HL-60/S4 treated with phorbol 12-myristate 13-acetate at 8.2 ng/mL for 4 days and 3 days (cell line): ENCODE results near the gene HS6ST3.
"Not testable (repeated sequence)": the region's sequence is repeated elsewhere in the genome, so short reads cannot be mapped to it uniquely, and the experiment has no call there.

ENCODE experiments used
- in situ Hi-C: fragments of 300-500 bp; cut with MboI; formaldehyde crosslinking; loops from 2 replicates; pipeline ENCODE4 v1.15.0; 2022; ENCODE audit warnings: low sequenced_read_pairs

The HS6ST3 gene

DNA sequence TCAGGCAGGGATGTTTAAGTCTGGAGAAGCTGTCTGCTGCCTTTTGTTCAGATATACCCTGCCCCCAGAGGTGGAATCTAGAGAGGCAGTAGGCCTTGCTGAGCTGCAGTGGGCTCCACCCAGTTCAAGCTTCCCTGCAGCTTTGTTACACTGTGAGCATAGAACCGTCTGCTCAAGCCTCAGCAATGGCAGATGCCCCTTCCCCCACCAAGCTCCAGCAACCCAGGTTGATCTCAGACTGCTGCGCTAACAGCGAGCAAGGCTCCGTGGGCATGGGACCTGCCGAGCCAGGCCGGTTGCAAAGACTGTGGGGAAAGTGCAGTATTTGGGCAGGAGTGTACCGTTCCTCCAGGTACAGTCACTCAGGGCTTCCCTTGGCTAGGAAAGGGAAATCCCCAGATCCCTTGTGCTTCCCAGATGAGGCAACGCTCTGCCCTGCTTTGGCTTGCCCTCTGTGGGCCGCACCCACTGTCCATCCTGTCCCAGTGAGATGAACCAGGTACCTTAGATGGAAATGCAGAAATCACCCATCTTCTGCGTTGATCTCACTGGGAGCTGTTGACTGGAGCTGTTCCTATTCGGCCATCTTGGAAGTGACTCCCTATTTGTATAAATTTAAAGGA, 434.6 kb downstream of the HS6ST3 start:
- in situ Hi-C loops, result not testable (repeated sequence)

DNA sequence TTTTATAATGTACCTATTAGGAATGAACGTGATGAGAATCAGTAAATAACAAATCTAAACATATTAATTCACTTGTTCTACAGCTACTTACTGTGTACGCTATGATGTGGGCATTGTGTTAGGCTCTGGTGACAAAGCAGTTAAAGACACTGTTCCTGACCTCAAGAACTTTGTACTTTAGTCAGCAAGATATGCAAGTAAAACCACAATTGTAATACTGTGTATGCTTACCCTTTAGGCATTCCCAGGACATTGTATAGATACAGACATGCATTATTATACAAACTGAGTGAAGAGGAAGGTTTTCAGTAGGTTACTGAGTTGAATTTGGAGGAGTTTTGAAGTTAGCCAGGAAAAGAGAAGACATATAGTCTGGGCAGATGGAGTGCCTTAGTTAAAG, 435.8 kb downstream of the HS6ST3 start:
- in situ Hi-C loops, result no loop called here

DNA sequence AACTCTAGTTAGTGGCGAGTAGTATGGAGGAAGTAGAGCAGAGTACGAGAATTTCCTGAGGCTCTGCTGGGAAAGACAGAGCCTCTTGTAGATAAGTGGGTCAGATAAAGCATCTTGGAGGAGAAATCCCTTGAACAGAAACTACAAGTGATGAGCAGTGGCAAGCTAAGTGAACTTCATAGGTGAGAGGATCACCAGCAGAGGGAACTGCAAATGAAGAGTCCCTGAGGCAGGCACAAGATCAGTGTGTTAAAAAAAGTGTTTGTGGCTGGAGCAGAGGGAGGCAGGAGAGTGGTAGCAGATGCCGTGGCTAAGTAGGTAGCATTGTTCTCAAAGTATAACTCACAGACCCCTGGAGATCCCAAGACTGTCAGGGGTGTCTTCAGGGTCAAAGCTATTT, 437.6 kb downstream of the HS6ST3 start:
- in situ Hi-C loops, result no loop called here

DNA sequence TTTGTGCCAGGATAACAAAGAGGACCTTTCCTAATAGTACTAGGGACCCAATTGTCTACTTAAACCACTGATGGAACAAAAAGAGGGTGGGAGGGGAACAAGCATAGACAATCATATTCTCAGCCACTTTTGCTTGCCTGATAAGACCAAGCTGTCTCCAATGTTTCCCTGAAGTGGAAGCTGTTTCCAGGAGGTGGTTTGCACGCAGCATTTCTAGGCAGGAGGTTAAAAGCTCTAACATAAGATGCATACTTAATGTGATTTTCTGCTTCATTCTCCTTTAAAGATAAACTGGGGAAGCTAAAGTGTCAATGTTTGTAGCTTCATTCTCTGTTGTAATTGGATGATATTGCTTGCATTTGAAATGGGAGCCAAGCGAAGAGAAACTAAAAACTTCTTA, 442.9 kb downstream of the HS6ST3 start:
- in situ Hi-C loops, result no loop called here

DNA sequence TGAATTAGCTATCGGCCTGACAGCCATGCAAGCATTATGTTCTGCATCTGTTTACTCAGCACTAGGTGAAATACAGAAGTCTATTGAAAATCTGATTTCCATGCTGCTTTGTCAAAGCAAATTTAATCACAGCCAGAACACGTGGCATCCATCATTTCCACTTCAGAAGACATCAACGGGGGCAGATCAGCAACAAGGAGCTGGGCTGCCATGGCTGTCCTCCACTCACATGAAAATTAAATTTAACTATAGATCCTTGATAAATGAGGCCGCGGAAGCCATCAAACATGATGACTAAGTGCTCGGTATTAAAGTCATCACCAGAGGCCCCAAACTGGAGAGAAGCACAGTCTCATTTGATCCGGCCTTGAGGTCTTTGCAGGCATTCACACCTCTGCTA, 443.5 kb downstream of the HS6ST3 start:
- in situ Hi-C loops, result no loop called here

DNA sequence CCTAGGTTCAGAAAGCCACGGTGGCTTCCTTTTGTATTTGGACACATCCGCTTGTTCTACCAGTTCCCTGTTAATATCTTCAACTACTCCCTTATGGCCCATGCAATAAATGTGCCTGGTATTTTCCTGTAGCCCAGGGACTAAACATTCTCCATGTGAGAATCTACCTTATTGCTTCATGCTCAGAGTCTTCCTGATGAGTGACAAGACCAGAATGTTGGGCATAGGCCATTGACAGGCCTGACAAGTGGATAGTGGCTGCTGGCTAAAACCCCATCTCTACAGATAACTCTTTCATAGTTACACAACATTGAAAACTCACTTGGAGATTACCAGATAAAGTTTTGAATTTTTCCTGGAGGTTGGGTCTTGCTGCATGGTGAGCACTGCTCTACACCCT, 449.9 kb downstream of the HS6ST3 start:
- in situ Hi-C loops, result no loop called here

DNA sequence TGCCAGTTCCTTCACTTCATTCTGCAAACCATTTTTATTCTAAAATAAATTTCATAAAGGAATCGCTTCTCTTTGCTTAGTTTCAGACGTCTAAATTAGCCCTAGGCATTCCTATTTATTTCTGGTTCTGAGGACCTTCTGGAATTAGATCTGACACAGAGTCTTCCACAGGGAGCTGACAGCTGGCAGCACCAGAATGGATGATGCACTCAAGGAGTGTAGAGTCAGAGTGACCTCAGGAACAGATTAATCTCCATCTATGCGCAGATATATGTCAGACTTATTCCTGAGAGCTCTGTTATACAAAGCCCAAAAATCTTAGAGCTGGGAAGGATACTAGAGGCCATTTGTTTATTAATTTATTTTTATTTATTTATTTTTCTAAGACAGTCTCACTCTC, 450.8 kb downstream of the HS6ST3 start:
- in situ Hi-C loops, result no loop called here

DNA sequence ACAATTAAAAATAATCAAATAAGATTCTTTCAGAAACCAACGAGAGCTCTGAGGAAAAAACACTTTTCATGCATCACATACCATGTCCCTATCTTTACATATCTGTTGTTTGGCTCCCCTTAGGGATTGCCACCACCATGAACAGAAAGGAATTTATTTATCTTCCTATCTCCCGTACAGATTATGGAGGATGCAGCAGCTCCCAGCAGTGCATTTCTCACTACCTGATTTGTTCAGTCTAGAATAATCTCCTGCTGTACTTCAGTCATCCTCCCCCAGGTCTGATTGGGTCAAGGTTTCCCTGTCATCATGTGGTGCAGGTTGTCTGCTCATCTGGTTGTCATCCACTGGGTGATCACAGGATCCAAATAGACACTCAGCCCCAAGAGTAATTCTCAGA, 453.1 kb downstream of the HS6ST3 start:
- in situ Hi-C loops, result no loop called here

DNA sequence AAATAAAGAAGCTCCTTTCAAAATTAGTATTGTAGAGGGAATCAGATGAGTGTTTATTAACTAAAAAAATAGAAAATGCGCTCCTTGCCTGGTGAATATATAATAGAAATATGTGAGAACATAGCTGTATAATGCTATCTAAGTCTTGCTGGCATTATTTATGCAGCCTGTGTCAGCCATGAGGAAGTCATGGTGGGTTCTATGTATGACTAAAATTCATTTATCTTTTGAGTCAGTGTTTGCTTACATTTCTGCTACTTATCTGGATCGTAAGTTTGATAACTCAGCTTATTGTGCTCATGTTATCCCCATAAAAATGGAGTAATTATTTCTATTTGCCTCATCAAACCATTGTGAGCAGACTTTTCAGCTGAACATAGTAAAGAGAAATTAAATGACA, 455.1 kb downstream of the HS6ST3 start:
- in situ Hi-C loops, result no loop called here

DNA sequence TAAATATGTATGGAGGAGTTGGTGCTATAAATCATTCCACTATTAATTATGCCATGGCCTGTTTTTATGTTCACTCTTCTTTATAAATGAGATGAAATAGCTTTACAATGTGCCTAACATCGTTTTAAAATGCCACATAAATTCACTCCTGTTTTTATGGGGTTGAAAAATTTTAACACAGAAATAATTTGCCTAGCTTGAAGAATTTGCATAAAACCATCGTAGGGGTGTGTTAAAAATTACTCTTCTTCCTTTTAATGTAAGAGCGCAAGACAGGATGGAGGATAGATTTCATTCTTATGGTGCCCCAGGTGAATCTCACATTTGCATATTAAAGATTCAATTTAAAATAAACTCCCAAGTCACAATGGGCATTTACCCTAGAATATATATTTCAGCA, 456.6 kb downstream of the HS6ST3 start:
- in situ Hi-C loops, result no loop called here

DNA sequence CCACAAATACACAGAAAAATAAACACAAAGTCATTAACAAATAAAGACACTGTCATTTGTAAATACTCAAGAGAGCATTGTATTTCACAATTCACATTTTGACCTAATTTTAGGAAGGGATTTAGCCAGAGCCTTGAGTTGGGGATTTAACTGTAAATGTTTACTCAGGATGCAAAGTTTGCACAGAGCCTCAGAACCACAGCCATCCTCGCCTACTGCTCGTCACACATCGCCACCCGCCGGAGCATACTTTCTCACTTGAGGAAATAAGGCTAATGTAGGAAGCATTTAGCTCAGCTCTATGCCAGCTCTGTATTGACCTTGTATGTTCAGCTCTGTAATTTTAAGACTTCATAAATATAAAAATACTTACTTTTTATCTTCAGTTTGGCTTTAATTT, 461.6 kb downstream of the HS6ST3 start:
- in situ Hi-C loops, result no loop called here

DNA sequence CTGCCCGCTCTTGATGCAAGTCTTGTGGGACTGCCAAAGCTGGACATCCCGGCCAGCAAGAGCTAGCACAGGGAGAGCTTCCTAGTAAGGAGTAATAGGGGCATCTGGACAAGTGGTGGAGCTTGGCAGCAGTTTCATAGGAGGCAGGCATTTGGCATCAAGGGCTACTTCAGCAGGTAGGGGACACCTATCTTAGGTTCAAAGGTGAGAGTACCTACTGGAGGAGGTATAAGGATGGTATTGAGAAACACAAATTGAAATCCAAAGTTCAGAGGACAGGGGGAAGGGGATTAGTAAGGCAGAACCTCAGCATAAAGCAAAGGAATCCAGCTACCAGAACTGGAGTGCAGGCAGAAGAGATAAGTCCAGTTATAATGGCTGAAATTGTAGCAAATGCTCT, 462.7 kb downstream of the HS6ST3 start:
- in situ Hi-C loops, result no loop called here

DNA sequence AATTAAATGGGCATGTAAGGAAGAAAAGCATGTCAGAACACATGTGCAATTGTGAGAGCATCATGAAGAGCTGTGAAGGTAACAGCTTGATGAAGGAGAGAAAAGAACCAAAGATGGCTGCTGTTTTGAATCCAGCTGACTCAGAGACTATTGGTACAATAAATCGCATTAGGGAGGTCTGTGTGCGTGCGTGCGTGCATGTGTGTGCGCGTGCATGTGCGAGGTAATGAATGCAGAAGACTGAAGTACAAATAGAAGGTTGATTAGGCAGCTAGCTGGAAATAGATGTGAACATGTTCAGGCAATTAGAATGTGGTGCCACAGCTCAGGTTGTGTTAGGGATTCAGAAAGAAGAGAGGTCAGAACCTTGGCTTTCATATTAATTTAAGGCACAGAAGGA, 463.9 kb downstream of the HS6ST3 start:
- in situ Hi-C loops, result no loop called here

DNA sequence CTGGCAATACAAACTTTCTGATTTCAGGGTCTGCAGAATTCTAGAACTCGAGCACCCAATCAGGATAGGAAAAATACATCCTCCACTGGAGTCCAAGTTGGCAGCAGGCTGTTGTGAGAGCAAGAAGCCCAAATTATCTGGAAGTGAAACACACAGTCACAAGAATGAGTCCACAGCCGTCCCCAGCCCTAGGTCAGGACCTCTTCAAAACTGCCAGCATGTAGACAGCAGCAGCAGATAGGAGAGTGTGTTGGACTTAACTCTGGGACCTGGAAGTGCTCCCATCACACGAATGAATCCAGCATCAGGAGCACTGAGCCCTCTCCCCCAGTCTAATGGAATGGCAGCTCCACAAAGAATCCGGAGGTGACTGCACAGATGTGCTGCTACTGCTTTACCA, 483.7 kb downstream of the HS6ST3 start:
- in situ Hi-C loops, result no loop called here

DNA sequence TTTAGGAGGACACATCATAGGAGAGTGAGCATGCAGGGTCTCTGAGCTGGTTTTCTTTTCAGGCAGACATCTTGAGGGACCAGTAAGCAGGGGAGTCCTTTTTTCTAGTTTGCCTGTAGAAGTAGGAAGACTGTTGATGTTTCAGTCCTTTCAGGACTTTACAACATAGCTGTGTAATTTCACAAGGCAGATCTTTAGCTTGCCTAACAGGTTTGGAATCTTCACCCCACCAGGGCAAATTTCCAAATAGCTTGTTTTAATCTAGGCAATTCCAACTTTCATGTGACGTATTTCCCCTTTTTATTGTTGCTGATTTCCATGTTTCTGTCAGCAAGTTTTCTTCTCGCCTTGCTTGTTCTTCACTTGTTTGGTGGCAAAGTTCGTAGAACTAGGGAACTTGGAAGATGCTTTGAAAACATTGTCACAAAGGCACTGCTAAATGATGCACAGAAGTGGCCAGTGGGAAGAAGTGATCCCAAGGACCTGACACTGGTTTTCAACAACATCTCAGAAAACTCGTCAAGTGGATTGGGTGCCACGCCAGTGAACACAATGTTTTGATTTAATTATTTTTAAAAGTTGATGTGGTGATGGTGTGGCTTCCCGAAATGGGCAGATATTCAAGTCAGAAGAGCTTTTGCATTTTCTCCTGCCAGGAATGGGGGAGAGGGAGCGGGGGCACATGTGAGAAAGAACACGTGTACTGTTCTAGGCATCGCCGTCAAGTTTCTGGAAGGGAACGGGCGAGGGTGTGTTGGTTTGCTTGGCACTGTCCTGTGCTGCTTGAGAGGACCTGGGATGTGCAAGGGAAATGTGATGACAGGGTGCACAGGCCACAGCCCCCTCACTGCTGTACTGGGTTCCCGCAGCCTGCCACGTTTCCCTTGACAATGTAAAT, 485.8 kb downstream of the HS6ST3 start:
- in situ Hi-C loops, result no loop called here

DNA sequence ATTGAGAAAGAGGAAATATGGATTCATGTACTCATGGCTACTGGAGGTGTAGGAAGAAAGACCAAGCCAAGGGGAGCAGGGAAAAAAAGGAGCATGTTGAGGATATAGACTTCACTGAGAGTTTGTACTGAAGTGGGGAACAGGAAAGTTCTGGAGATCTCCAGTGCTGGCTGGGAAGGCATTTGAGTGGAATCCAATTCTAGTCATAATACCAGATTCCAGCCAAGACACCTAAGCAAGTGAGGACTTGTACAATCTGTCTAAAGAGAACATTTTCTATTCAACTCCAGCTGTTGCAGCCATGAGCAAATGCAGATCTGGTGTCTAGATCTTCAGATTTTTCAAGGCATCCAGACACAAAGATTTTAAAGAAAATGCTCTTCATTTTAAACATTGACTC, 491.8 kb downstream of the HS6ST3 start:
- in situ Hi-C loops, result no loop called here

DNA sequence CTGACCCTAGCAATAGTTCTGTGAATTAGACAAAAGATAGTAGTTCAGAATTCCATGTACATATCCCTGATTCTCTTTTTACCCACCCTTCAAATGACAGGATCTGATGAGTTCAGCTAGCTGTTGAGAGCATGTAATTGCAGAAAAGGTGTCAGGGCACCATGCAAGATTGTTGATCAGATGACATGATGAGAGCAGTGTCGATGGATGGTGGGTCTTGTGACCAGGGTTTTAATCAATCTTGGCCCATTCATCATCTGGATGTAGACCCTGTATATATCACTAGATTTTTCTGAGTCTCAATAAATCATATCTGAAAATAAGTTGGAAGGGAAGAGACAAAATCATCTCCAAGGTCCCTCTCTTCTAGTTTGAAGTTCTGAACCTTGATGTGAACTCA, 525.3 kb downstream of the HS6ST3 start:
- in situ Hi-C loops, result no loop called here

DNA sequence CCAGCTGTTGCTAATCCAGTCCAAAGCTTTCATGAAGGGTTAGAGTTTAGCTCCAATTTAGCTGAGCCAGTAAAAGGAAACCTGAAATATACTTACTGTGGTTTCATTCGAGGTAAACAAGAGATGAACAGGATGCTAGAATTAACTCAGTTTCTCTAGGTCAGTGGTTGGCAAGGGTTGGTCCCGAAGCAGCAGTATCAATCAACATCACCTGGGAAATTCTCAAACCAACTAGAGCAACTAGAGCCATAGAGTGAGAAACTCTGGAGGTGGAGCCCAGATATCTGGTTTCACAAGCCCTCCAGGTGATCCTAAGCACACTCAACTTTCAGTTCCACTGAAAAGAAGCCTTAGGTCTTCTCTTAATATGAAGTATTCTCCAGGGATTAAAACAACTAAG, 527.6 kb downstream of the HS6ST3 start:
- in situ Hi-C loops, result no loop called here

DNA sequence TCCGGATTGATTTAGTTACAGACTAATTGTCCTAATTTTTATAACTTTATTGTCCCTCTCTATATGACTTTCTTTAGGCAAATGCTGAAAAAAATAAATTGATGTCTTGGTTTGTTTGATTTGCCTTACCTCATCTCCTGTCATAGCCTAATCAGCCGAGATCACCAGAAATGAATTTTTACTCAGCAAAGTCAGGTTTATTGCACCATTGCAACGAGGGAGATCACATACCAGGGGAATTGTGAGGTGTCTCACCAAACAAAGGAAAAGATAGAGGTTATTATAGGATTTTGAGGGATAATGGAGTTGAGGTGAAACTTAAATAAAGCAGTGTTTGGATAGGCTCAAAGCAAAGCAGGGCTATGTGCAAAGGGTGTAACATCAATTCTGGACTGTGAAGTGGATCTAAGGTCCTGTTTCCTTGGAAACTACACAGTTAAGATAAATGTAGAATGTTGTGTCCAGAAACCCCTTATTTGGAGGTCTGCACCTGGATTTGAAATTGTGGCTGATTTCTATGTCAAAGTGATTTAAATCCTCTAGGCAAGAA, 531.8 kb downstream of the HS6ST3 start:
- in situ Hi-C loops, result no loop called here

DNA sequence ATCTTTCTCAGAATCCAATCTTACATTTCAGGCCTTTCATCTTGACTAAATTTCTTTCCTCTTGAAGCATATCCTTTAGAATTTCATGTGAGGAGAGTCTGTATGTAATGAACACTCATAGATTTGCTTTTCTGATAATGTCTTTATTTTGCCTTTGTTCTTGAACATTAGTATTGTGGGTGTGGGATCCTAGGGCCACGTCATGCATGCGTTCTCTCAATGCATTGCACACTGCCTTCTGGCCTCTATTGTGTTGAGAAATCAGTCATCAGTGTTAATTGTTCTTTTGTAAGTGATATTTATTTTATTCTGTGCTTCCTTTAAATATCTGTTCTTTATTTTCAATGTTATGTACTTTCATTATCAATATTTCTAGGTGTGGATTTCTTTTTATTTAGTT, 539.4 kb downstream of the HS6ST3 start:
- in situ Hi-C loops, result no loop called here

DNA sequence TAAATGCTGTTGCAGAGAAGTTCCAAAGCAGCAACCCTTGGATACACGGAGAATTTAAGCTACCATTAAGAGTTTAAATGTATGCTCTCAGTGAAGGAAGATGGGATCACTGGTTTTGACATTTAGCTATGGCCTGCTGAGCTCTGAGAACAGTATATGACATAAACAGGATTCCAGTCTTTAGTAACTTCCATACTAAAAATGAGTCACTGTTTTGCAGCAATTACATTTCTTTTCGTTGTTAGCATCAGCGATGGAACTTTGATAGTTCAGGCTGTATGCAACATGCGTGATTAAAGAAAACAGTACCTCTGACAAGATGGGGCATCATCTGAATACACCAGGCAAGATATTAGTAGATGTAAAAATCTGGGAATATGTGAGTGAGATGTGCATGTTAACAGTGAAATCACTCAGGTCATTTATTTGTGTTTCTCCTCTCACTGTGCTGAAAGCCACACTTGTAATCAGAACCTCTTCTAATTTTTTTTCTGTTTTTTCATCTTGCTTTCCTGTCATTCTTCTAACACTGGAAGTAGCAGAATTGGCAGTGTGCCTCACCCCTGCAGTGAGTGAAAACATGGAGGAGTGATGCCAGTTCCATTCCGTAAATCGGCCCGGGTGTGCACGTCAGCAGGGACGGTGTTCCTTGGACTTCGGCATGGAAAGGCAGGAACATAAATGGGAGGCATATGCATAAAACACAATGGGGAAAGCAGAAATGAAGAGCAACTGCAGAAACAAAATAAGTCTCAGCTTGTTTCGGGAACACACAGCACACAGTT, 542.8 kb downstream of the HS6ST3 start:
- in situ Hi-C loops, result no loop called here
